ENCODE data around the gene LVRN.

DNA sequence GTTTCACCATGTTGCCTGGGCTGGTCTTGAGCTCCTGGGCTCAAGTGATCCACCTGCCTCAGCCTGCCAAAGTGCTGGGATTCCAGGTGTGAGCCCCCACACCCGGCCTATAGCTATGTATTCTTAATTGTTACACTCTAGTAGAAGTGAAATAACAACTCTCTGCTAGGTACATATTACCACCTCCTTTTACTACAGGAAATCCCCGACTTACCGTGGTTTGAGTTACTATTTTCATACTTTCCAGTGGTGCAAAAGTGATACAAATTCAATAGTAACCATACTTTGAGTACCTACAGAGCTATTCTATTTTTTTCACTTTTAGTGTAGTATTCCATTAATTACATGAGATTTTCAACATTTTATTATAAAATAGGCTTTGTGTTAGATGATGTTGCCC, 70.7 kb downstream of the LVRN start:
- TF ChIP-seq, protein P1, sequence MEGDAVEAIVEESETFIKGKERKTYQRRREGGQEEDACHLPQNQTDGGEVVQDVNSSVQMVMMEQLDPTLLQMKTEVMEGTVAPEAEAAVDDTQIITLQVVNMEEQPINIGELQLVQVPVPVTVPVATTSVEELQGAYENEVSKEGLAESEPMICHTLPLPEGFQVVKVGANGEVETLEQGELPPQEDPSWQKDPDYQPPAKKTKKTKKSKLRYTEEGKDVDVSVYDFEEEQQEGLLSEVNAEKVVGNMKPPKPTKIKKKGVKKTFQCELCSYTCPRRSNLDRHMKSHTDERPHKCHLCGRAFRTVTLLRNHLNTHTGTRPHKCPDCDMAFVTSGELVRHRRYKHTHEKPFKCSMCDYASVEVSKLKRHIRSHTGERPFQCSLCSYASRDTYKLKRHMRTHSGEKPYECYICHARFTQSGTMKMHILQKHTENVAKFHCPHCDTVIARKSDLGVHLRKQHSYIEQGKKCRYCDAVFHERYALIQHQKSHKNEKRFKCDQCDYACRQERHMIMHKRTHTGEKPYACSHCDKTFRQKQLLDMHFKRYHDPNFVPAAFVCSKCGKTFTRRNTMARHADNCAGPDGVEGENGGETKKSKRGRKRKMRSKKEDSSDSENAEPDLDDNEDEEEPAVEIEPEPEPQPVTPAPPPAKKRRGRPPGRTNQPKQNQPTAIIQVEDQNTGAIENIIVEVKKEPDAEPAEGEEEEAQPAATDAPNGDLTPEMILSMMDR (IDR thresholded peaks at IDR 0.05), result no peak
- TF ChIP-seq ZFX (IDR thresholded peaks at IDR 0.05; ENCODE audit: borderline replicate concordance), result no peak
